Ishikawa (cell line): ENCODE data around the gene FLNC.

Experiments used
- CREB1 ChIP-seq: IDR thresholded peaks from 2 replicates; pipeline ENCODE4 v1.6.1; 2012; ENCODE audit warnings: low read depth
- EP300 ChIP-seq: IDR thresholded peaks from 2 replicates; pipeline ENCODE4 v1.6.1; 2012; ENCODE audit warnings: borderline replicate concordance
- MAX ChIP-seq: IDR thresholded peaks from 2 replicates; pipeline ENCODE4 v1.6.1; 2012
- REST ChIP-seq: IDR thresholded peaks from 2 replicates; pipeline ENCODE4 v1.6.1; 2012; ENCODE audit warnings: low read depth, mild to moderate bottlenecking
- TEAD4 ChIP-seq: IDR thresholded peaks from 2 replicates; pipeline ENCODE4 v1.6.1; 2012
- YY1 ChIP-seq: IDR thresholded peaks from 2 replicates; pipeline ENCODE4 v1.6.1; 2012; ENCODE audit warnings: low read depth
- ZBTB7A ChIP-seq: IDR thresholded peaks from 2 replicates; pipeline ENCODE4 v1.6.1; 2012; ENCODE audit warnings: low read depth

GRCh38 chr7:128852537-128853254 lies 22.5 kb downstream of the FLNC start:
- TF ChIP-seq TEAD4 (no peak), REST (no peak), ZBTB7A (no peak), CREB1 (no peak), YY1 (no peak), EP300 (no peak), MAX (no peak)
